GM19468 (cell line): ENCODE measurements around the gene RBL2.
"Not testable (repeated sequence)": the region's sequence is repeated elsewhere in the genome, so short reads cannot be mapped to it uniquely, and the experiment has no call there.

Experiments used
- ATAC-seq: cut with Tn5 transposase; IDR thresholded peaks from one replicate; pipeline ENCODE4 v1.9.1; 2021; ENCODE audit warnings: mild to moderate bottlenecking, moderate library complexity, moderate number of reproducible peaks; ENCODE audit not compliant: unreplicated experiment; ENCODE audit errors: extremely low read depth

RBL2 gene

DNA sequence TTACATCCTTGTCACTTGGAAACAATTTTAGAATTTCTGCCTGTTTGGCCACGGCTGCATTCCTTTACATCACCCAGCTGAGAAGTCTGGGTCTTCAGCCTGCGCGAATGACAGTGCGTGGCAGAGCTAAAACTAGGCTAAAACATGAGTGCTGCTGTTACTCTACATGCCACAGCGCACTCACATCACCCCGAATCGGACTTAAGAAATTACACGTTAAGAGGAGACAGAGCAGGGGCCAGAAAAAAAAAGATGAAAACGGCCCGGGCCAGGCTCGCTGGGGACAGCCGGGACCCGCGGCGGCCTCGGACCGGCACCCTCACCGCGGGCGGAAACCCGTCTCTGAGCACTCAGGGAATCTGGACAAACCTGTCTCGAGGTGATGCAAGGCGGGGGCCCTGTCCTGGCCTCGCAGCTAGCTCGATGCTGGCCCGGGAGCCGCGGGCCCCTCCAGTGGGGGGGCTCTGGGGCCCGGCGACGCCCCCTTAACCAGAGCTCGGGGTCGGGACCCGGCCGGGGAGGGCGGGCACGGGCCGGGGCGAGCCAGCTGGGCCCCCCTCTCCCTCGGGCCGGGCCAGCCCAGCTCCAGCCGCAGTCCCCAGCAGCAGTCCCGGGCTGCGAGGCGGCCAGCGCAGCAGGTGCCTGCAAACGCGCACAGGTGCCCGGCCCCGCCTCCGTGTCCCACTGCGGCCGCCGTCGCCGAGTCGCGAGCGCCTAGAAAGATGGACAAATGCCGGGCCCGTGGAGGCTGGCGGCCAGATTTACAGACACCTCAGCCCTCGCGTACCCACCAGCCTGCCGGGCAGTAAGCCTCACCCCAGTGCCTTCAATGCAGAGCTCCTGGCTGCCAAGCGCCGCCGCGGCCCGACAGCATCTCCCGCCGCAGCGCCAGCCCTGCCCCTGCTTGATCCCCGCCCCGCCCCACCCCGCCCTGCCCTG is 68.3 kb downstream of the RBL2 start, which contains the start of gene AKTIP:
AKTIP (minus strand) TSS at position 879 of the 939 bp plus-strand sequence. CDS start 2,950 bp downstream, outside the sequence.
- no peak for ATAC-seq

GRCh38 chr16:53503270-53503923 is 69.1 kb downstream of the RBL2 start:
- ATAC-seq = peak; percentile 92

GRCh38 chr16:53503991-53504663 is 69.9 kb downstream of the RBL2 start:
- no peak for ATAC-seq

GRCh38 chr16:53504665-53505064 is 70.4 kb downstream of the RBL2 start:
- ATAC-seq = no peak

DNA sequence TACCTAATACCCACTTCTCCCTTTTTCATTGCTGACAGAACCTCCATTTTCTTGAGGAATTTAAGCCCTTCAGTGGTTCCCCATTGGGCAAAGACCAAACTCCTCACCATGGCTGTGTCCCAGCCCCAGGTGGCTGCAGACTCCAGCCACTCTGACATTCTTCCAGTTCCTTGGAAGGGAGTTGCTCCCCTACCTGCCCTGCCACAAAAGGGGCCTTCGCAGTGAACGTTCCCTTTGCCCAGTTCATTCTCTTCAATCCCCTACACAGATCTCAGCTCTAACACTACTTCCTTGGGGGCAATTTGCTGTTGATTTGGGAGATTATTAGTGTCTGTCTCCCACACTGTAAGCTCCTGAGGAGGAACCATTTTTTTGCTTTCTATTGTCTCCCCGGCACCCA is 72.0 kb downstream of the RBL2 start:
- ATAC-seq = no peak

GRCh38 chr16:53507464-53508179 is 73.4 kb downstream of the RBL2 start:
- no peak for ATAC-seq

DNA sequence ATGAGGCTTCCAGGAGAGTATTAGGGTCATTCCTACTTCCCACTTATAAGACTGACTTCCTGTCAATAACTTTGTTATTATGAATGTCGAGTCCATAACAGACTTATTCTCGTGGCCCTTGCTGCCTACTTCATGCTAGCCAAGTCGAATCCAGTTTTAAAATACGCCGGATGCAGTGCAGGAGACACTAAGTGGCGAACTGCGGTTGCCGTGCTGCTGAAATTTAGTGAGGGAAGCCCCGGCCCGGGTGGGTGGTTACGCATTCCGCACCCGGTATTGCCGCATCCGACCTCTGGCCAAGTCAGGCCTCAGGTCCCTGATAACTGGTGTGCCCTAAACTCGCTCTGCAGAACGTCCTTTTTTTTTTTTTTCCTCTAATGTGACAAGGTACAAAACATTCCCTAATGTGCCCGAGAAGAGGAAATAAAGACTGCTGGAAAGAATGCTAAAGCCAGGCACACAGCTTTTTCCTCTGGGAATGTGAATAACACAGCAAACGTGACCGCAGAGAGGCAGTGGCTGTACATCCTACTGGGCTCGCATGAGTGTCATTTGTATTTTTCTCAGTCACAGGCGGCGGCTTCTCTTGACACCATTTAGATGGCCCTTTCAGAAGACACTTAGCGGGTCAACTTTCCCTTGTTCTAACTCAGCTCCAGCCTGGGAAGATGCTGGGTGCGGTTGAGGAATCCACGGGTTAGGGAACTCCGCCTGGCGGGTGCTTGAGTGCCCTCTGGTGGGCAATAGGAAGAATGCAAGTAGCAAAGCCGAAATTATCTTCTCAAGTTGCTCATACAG is 75.8 kb downstream of the RBL2 start:
- no peak for ATAC-seq

- no peak for ATAC-seq
Observed at GRCh38 chr16:53510704-53511070, 76.4 kb downstream of the RBL2 start.

DNA sequence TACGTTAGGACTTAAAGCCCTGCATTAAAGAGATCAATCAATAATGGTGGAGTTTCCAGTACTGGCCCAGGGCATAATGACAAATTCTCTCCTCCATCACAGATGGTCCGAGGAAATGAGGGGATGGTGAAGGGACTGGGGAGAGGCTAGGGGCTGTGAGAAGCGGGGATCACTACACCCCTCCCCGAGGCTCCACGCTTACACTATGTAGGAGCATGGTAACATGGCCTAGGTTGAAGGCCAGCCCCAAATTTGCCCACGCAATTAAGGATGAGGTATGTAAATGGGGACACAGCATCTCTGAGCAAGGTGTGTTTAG is 76.8 kb downstream of the RBL2 start:
- ATAC-seq = no peak

- ATAC-seq = no peak
Observed at GRCh38 chr16:53511403-53512280, 77.4 kb downstream of the RBL2 start.

DNA sequence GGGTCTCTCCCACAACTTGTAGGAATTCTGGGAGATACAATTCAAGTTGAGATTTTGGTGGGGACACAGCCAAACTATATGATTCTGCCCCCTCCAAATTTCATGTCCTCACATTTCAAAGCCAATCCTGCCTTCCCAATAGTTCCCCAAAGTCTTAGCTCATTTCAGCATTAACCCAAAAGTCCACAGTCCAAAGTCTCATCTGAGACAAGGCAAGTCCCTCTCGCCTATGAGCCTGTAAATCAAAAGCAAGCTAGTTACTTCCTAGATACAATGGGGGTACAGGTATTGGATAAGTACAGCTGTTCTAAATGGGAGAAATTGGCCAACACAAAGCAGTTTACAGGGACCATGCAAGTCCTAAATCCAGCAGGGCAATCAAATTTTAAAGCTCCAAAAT is 78.5 kb downstream of the RBL2 start:
- ATAC-seq = not testable (repeated sequence)

- ATAC-seq = no peak
Observed at GRCh38 chr16:53515259-53515658, 81.0 kb downstream of the RBL2 start.

DNA sequence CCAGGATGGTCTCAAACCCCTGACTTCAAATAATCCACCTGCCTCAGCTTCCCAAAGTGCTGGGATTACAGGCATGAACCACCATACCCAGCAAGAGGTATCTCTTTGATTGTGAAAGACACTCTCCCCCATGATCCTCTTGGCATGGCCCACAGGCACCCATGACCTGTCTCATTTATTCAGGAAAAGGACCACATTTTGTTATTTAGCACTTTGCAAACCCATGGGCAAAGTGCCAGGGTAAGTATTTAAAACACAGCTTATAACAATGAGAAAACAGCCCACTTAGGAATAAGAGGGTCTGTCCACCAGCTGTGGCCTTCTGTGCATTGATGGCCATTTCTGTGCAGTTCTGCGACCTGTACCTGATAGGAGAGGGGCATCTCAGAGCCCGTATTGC is 81.5 kb downstream of the RBL2 start:
- ATAC-seq = no peak

DNA sequence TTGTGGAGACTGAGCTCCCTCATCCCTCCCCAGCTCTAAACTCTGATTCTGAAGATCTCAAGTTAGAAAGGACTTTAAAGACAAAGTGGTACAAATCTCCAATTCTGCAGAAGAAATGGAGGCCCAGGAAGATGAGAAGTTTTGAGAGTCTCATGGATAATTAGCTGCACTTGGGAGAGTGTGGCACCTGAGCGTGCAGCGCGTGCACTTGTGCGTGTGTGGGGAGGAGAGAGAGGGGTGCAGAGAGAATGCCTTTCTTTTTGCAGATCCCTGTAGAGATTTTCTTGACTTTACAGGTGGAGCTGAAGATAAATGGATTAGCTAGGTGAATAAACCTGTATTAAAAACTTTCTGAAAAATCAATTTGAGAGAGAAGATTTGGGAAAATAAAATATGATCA is 83.6 kb downstream of the RBL2 start:
- no peak for ATAC-seq

GRCh38 chr16:53518550-53519416 is 84.5 kb downstream of the RBL2 start:
- ATAC-seq = peak; percentile 89

DNA sequence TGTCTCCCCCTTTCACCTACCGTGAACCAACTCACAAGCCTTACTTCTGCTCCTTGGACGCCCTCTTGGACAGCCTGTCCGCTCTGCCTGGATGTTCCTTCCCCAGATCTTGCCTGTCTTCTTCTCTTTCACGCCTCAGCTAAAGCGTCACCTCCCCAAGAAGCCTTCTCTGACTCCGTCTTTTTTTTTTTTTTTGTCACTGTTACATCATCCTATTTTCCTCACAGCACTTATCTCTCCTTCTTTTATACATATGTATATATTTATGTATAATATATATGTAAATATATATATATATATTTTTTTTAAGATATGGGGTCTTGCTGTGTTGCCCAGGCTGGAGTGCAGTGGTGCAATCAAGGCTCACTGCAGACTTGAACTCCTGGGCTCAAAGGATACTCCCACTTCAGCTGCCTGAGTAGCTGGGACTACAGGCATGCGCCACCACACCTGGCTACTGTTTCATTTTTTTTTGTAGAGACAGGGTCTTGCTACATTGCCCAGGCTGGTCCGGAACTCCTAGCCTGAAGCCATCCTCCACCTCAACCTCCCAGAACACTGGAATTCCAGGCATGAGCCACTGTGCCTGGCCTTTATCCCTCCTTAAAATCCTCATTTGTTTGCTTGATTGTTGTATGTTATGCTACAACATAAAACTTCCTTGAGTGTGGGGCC is 85.3 kb downstream of the RBL2 start:
- no peak for ATAC-seq

DNA sequence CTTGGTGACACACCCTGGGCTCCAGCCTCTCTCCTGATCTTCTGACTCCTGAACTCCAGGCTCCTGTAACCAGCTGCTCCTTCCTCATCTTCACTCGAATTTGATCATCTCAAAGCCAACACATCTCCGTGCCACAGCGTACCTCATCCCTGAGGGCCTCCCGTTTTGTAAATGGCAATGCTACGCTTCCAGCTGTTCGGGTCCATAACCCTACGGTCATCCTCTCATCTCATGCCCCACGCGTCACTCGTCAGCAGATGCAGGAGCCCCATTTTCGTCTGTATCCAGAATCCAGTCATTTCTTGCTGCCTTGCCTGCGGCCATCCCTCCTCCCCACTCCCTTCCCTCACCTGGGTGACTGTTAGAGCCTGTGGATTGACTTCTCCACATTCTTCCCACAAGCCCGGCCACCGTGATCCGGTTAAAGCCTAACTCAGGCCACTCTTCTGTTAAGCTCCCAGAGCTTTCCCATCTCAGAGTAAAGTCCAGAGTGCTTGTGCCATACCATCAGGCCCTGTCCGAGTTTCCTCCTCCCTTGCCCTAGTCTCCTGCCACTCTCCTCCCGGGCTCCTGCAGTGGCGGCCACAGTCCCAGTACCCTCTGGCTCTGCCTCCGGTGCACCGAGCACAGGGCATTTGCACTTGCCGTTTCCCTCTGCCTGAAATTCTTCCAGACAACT is 89.0 kb downstream of the RBL2 start:
- no peak for ATAC-seq
